Trophoblast cell (in vitro differentiated cells and primary cell): ENCODE measurements around the gene CRABP2.
A peak's percentile ranks its signal among the peaks of the same experiment; 100 is the strongest.

ENCODE experiments used
- DNase-seq, 2 donors: peaks; one replicate each; pipeline ENCODE4 v3.0.0-alpha.2; 2016
- H2AFZ ChIP-seq: 2 replicates; pipeline ENCODE4 v1.6.1; 2013; ENCODE audit warnings: low read length, moderate library complexity, mild to moderate bottlenecking; ENCODE audit not compliant: insufficient read depth, poor library complexity
- H2AK5ac ChIP-seq: 2 replicates; pipeline ENCODE4 v1.6.1; 2013; ENCODE audit warnings: mild to moderate bottlenecking, low read length
- H2BK120ac ChIP-seq: 2 replicates; pipeline ENCODE4 v1.6.1; 2013; ENCODE audit warnings: low read length, mild to moderate bottlenecking, moderate library complexity; ENCODE audit not compliant: insufficient read depth, poor library complexity
- H2BK12ac ChIP-seq: 2 replicates; pipeline ENCODE4 v1.6.1; 2013; ENCODE audit warnings: mild to moderate bottlenecking, low read length, moderate library complexity
- H2BK5ac ChIP-seq: 2 replicates; pipeline ENCODE4 v1.6.1; 2013; ENCODE audit warnings: low read length, low read depth, moderate library complexity, mild to moderate bottlenecking; ENCODE audit not compliant: poor library complexity
- H3K14ac ChIP-seq: 2 replicates; pipeline ENCODE4 v1.6.1; 2013; ENCODE audit warnings: mild to moderate bottlenecking, low read length
- H3K18ac ChIP-seq: 2 replicates; pipeline ENCODE4 v1.6.1; 2013; ENCODE audit warnings: mild to moderate bottlenecking, low read length
- H3K23ac ChIP-seq: 2 replicates; pipeline ENCODE4 v1.6.1; 2013; ENCODE audit warnings: low read length
- H3K27ac ChIP-seq: 2 replicates; pipeline ENCODE4 v1.5.1; 2013; ENCODE audit warnings: low read depth, mild to moderate bottlenecking, inconsistent platforms, low read length, moderate library complexity
- H3K27me3 ChIP-seq: 2 replicates; pipeline ENCODE4 v1.6.1; 2013; ENCODE audit warnings: inconsistent platforms, mild to moderate bottlenecking, low read length, moderate library complexity; ENCODE audit not compliant: insufficient read depth
- H3K36me3 ChIP-seq, 2 experiments: 1 replicate in 1 of 2; 2 replicates in 1 of 2; pipeline ENCODE4 v1.6.1; 2013; ENCODE audit warnings: low read length in 2 of 2, mild to moderate bottlenecking in 2 of 2, moderate library complexity in 1 of 2; ENCODE audit not compliant: insufficient read depth in 2 of 2, control insufficient read depth in 1 of 2
- H3K4ac ChIP-seq: 2 replicates; pipeline ENCODE4 v1.6.1; 2013; ENCODE audit warnings: low read depth, mild to moderate bottlenecking, low read length, moderate library complexity
- H3K4me1 ChIP-seq, 2 experiments: 1 replicate in 1 of 2; 2 replicates in 1 of 2; pipeline ENCODE4 v1.6.1; 2013; ENCODE audit warnings: low read length in 2 of 2, mild to moderate bottlenecking in 2 of 2, moderate library complexity in 1 of 2; ENCODE audit not compliant: insufficient read depth in 2 of 2, control insufficient read depth in 1 of 2
- H3K4me2 ChIP-seq: 2 replicates; pipeline ENCODE4 v1.6.1; 2013; ENCODE audit warnings: inconsistent platforms, mild to moderate bottlenecking, low read length, moderate library complexity
- H3K4me3 ChIP-seq: 2 replicates; pipeline ENCODE4 v1.5.1; 2013; ENCODE audit warnings: mild to moderate bottlenecking, low read depth, low read length, inconsistent platforms
- H3K79me1 ChIP-seq: one replicate; pipeline ENCODE4 v1.6.1; 2013; ENCODE audit warnings: low read length
- H3K79me2 ChIP-seq: 2 replicates; pipeline ENCODE4 v1.6.1; 2013; ENCODE audit warnings: low read length, mild to moderate bottlenecking; ENCODE audit not compliant: control insufficient read depth, insufficient read depth, poor library complexity
- H3K9ac ChIP-seq: 2 replicates; pipeline ENCODE4 v1.6.1; 2013; ENCODE audit warnings: mild to moderate bottlenecking, low read length
- H3K9me3 ChIP-seq: 2 replicates; pipeline ENCODE4 v1.6.1; 2013; ENCODE audit warnings: low read depth, mild to moderate bottlenecking, control low read depth, inconsistent platforms, low read length; ENCODE audit not compliant: insufficient read depth
- H4K12ac ChIP-seq: 2 replicates; pipeline ENCODE4 v1.6.1; 2013; ENCODE audit warnings: low read depth, mild to moderate bottlenecking, low read length, moderate library complexity
- H4K8ac ChIP-seq: 2 replicates; pipeline ENCODE4 v1.6.1; 2013; ENCODE audit warnings: low read depth, mild to moderate bottlenecking, low read length, moderate library complexity
- H4K91ac ChIP-seq: one replicate; pipeline ENCODE4 v1.6.1; 2013; ENCODE audit warnings: low read depth, mild to moderate bottlenecking, low read length, moderate library complexity
- WGBS: extraction: QIAGEN DNeasy Blood & Tissue Kit; methylation state at CpG from one replicate; pipeline ENCODE4 v1.1.7; 2013; ENCODE audit warnings: missing lambda C conversion rate; ENCODE audit not compliant: insufficient read length, insufficient coverage; ENCODE audit errors: extremely low coverage; 5-methylcytosine and 5-hydroxymethylcytosine counted together

Gene CRABP2

GRCh38 chr1:156692925-156693847 is 12.2 kb downstream of the CRABP2 start:
- Histone ChIP-seq H4K12ac (peak overlapping the region; percentile 26), H3K27ac (peak overlapping the region; percentile 84), H3K9me3 (no peaks in the 10 kb centered on the region), H2BK5ac (peak overlapping the region; percentile 82), H3K9ac (no peak overlapping the region), H3K4me1 (peaks cover 44 to 53% of the 10 kb centered on the region in 2 experiments), H3K4ac (peak overlapping the region; percentile 57), H3K14ac (peak overlapping the region; percentile 83), H3K27me3 (no peaks in the 10 kb centered on the region), H4K8ac (peak overlapping the region; percentile 77), H4K91ac (peak overlapping the region; percentile 96), H2AK5ac (peak overlapping the region; percentile 84), H3K23ac (no peak overlapping the region), H2BK12ac (peak overlapping the region; percentile 86), H2AFZ (peak overlapping the region; percentile 18), H3K36me3 (no peaks in the 10 kb centered on the region), H2BK120ac (peak overlapping the region; percentile 87), H3K18ac (peak overlapping the region; percentile 91), H3K4me2 (peak overlapping the region; percentile 45), H3K4me3 (no peak overlapping the region), H3K79me1 (peaks cover 32% of the 10 kb centered on the region), H3K79me2 (peaks cover 3% of the 10 kb centered on the region)
- no peak for DNase-seq
- WGBS: no CpG with 5 or more reads among the region's 16 CpGs

- Histone ChIP-seq H2BK12ac (peak overlapping the region; percentile 94), H3K4ac (peak overlapping the region; percentile 57), H3K14ac (peak overlapping the region; percentile 41), H3K36me3 (no peaks in the 10 kb centered on the region), H3K4me1 (peaks cover 44 to 52% of the 10 kb centered on the region in 2 experiments), H3K79me1 (peaks cover 32% of the 10 kb centered on the region), H2BK120ac (peak overlapping the region; percentile 87), H4K91ac (peak overlapping the region; percentile 94), H3K4me2 (peak overlapping the region; percentile 45), H2AFZ (peak overlapping the region; percentile 43), H3K27ac (peak overlapping the region; percentile 84), H3K9me3 (no peaks in the 10 kb centered on the region), H2AK5ac (peak overlapping the region; percentile 19), H3K9ac (no peak overlapping the region), H3K27me3 (no peaks in the 10 kb centered on the region), H4K8ac (peak overlapping the region; percentile 56), H2BK5ac (peak overlapping the region; percentile 62), H3K4me3 (no peak overlapping the region), H3K79me2 (peaks cover 3% of the 10 kb centered on the region), H3K23ac (no peak overlapping the region), H4K12ac (no peak overlapping the region), H3K18ac (peak overlapping the region; percentile 58)
- DNase-seq: no peak
- WGBS: no CpG with 5 or more reads among the region's 13 CpGs
These were observed 12.9 kb downstream of the CRABP2 start for GRCh38 chr1:156692441-156692924.

GRCh38 chr1:156691665-156692440 is 13.5 kb downstream of the CRABP2 start:
- H3K79me2 ChIP-seq: peaks cover 3% of the 10 kb centered on the region
- no peak overlapping the region for H3K9ac ChIP-seq
- H3K27ac ChIP-seq: peak overlapping the region; percentile 84
- H3K4me2 ChIP-seq: peak overlapping the region; percentile 45
- H2BK120ac ChIP-seq: peak overlapping the region; percentile 87
- H3K18ac ChIP-seq: peak overlapping the region; percentile 42
- no peaks in the 10 kb centered on the region for H3K27me3 ChIP-seq
- peak; percentile 52 to 67 for DNase-seq
- peak overlapping the region; percentile 57 for H3K4ac ChIP-seq
- H3K4me3 ChIP-seq: no peak overlapping the region
- peak overlapping the region; percentile 94 for H4K91ac ChIP-seq
- peak overlapping the region; percentile 62 for H2BK5ac ChIP-seq
- H3K14ac ChIP-seq: peak overlapping the region; percentile 41
- peaks cover 32% of the 10 kb centered on the region for H3K79me1 ChIP-seq
- H2BK12ac ChIP-seq: peak overlapping the region; percentile 94
- H3K4me1 ChIP-seq: peaks cover 44 to 50% of the 10 kb centered on the region in 2 experiments
- H3K9me3 ChIP-seq: no peaks in the 10 kb centered on the region
- no peaks in the 10 kb centered on the region for H3K36me3 ChIP-seq
- H4K12ac ChIP-seq: no peak overlapping the region
- H3K23ac ChIP-seq: no peak overlapping the region
- H2AK5ac ChIP-seq: peak overlapping the region; percentile 90
- H4K8ac ChIP-seq: peak overlapping the region; percentile 56
- peak overlapping the region; percentile 28 for H2AFZ ChIP-seq
- WGBS: no CpG with 5 or more reads among the region's 20 CpGs

- peak overlapping the region; percentile 41 for H3K14ac ChIP-seq
- peak overlapping the region; percentile 15 for H4K8ac ChIP-seq
- H2BK120ac ChIP-seq: peak overlapping the region; percentile 48
- no peaks in the 10 kb centered on the region for H3K9me3 ChIP-seq
- no peak overlapping the region for H3K23ac ChIP-seq
- H4K91ac ChIP-seq: peak overlapping the region; percentile 31
- H3K4ac ChIP-seq: no peak overlapping the region
- no CpG with 5 or more reads among the region's 10 CpGs for WGBS
- no peak overlapping the region for H4K12ac ChIP-seq
- H3K4me1 ChIP-seq: peaks cover 44 to 50% of the 10 kb centered on the region in 2 experiments
- peak overlapping the region; percentile 52 for H2BK12ac ChIP-seq
- peak overlapping the region; percentile 18 for H2BK5ac ChIP-seq
- H3K4me3 ChIP-seq: no peak overlapping the region
- no peaks in the 10 kb centered on the region for H3K36me3 ChIP-seq
- H3K79me1 ChIP-seq: peaks cover 32% of the 10 kb centered on the region
- no peak for DNase-seq
- H3K4me2 ChIP-seq: no peak overlapping the region
- no peaks in the 10 kb centered on the region for H3K27me3 ChIP-seq
- no peak overlapping the region for H2AFZ ChIP-seq
- H2AK5ac ChIP-seq: peak overlapping the region; percentile 23
- H3K9ac ChIP-seq: no peak overlapping the region
- H3K27ac ChIP-seq: no peak overlapping the region
- H3K18ac ChIP-seq: peak overlapping the region; percentile 16
- peaks cover 3% of the 10 kb centered on the region for H3K79me2 ChIP-seq
These were observed 14.2 kb downstream of the CRABP2 start for GRCh38 chr1:156691191-156691590.
